Neutrophil (primary cell): ENCODE data around the gene KRTAP5-7.

ENCODE experiments used
- H3K27ac ChIP-seq: fragments of 200-600 bp; sonication (generic); 2 replicates; pipeline ENCODE4 v1.5.1; 2016; ENCODE audit warnings: mild to moderate bottlenecking, moderate library complexity
- H3K27me3 ChIP-seq: fragments of 200-600 bp; sonication (generic); 2 replicates; pipeline ENCODE4 v1.6.0; 2016; ENCODE audit warnings: mild to moderate bottlenecking
- H3K36me3 ChIP-seq: fragments of 200-600 bp; sonication (generic); 2 replicates; pipeline ENCODE4 v1.5.1; 2017
- H3K4me1 ChIP-seq, 2 experiments: fragments of 200-600 bp in 1 of 2; sonication (generic) in 1 of 2; 1 replicate in 1 of 2; 2 replicates in 1 of 2; pipeline versions ENCODE4 v1.5.1 to v1.6.1; 2013 to 2016; ENCODE audit warnings: low read depth in 1 of 2, low read length in 1 of 2, mild to moderate bottlenecking in 1 of 2, moderate library complexity in 1 of 2; ENCODE audit not compliant: control insufficient read depth in 1 of 2, insufficient read depth in 1 of 2
- H3K4me3 ChIP-seq, 2 experiments: fragments of 200-600 bp in 1 of 2; sonication (generic) in 1 of 2; 1 replicate in 1 of 2; 2 replicates in 1 of 2; pipeline ENCODE4 v1.5.1; 2013 to 2016; ENCODE audit warnings: low read depth in 1 of 2, low read length in 1 of 2, mild to moderate bottlenecking in 1 of 2, moderate library complexity in 1 of 2
- H3K9me3 ChIP-seq: fragments of 200-600 bp; sonication (generic); 2 replicates; pipeline ENCODE4 v1.5.1; 2016
- TF ChIP-seq, protein P1 (sequence below): fragments of 200-600 bp; sonication (generic); IDR thresholded peaks from 2 replicates; pipeline ENCODE4 v1.5.1; 2016; ENCODE audit warnings: antibody characterized with exemption

KRTAP5-7 gene

GRCh38 chr11:71498091-71498490, 29.0 kb upstream of the KRTAP5-7 start:
- H3K4me1 ChIP-seq: no peaks in the 10 kb centered on the region
- TF ChIP-seq, protein P1, sequence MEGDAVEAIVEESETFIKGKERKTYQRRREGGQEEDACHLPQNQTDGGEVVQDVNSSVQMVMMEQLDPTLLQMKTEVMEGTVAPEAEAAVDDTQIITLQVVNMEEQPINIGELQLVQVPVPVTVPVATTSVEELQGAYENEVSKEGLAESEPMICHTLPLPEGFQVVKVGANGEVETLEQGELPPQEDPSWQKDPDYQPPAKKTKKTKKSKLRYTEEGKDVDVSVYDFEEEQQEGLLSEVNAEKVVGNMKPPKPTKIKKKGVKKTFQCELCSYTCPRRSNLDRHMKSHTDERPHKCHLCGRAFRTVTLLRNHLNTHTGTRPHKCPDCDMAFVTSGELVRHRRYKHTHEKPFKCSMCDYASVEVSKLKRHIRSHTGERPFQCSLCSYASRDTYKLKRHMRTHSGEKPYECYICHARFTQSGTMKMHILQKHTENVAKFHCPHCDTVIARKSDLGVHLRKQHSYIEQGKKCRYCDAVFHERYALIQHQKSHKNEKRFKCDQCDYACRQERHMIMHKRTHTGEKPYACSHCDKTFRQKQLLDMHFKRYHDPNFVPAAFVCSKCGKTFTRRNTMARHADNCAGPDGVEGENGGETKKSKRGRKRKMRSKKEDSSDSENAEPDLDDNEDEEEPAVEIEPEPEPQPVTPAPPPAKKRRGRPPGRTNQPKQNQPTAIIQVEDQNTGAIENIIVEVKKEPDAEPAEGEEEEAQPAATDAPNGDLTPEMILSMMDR: no peak
- no peaks in the 10 kb centered on the region for H3K27me3 ChIP-seq
- no peaks in the 10 kb centered on the region for H3K9me3 ChIP-seq
- peaks cover 100% of the 10 kb centered on the region for H3K36me3 ChIP-seq
- no peak overlapping the region for H3K4me3 ChIP-seq
- H3K27ac ChIP-seq: no peak overlapping the region

GRCh38 chr11:71499125-71499524, 27.9 kb upstream of the KRTAP5-7 start:
- peaks cover 100% of the 10 kb centered on the region for H3K36me3 ChIP-seq
- TF ChIP-seq, protein P1: no peak

GRCh38 chr11:71499546-71499945, 27.5 kb upstream of the KRTAP5-7 start:
- TF ChIP-seq, protein P1: no peak
- Histone ChIP-seq H3K4me1 (no peaks in the 10 kb centered on the region), H3K4me3 (no peak overlapping the region), H3K9me3 (no peaks in the 10 kb centered on the region), H3K36me3 (peaks cover 100% of the 10 kb centered on the region), H3K27me3 (no peaks in the 10 kb centered on the region), H3K27ac (no peak overlapping the region)

More at GRCh38 chr11:71499125-71499524, 27.9 kb upstream of the KRTAP5-7 start:
- Histone ChIP-seq H3K9me3 (no peaks in the 10 kb centered on the region), H3K27ac (no peak overlapping the region), H3K4me3 (no peak overlapping the region), H3K27me3 (no peaks in the 10 kb centered on the region), H3K4me1 (no peaks in the 10 kb centered on the region)

DNA sequence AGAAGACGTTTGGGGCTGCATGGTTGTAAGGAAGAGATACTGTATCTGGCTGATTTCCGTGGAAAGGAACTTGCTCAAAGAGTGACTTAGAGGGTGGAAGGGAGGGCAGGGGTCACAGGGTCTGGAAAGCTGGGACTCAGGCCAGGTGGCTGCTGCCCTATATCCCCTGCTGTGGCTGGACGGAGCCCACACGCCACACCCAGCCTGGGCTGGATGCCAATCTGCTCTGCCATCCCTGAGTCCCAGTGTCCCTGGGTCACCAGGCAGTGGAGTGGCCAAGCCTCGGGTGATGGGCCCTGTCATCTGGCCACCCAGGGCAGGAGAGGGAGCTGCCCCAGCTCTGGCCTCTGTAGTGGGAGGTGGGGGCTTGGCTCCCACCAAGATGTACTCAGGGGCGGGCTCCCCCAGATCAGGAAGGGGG, 26.5 kb upstream of the KRTAP5-7 start:
- TF ChIP-seq, protein P1: no peak
- Histone ChIP-seq H3K4me1 (no peaks in the 10 kb centered on the region), H3K4me3 (no peak overlapping the region), H3K27me3 (no peaks in the 10 kb centered on the region), H3K9me3 (no peaks in the 10 kb centered on the region), H3K36me3 (peaks cover 100% of the 10 kb centered on the region), H3K27ac (no peak overlapping the region)

DNA sequence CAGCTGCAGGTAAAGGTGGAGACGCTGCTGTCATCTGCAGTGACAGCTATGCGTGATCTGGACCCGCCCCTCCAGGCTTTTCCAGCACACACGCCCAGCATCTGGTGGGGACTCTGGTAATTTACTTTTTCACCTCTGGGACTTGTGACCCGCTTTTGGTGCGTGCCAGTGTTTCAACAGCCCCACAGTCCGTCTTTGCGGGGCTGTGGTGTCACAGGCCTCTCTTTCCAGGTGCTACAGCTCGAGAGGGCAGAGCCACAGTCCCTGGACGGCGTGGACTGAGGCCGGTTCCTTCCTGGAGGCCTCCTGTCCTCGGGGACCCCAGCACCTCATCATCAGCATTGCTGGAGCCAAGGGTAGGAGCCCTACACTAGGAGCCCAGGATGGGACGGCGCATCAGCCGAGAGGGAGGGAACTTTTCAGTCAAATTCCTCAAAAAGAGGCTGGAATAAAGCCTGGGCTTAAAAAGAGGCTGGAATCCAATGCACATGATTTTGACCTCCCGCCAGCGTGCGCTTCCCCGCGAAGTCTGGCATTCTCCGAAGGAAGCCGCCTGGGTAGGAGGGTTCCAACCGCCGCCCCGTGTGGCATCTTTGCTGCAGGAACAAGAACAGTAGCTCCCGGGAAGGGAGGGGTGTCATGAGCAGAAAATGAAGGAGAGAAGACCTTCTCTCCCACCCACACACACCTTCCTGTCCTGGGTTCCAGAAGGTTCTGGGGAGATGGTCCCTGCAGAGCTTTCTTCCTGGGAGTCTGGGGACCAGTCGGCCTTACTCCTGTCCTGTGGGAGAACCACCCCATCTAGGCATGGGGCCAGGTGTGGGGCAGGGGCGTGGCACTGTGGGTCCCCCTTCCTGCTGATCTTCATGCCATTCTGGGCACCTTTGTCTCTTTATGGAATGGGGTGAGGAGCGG, 25.7 kb upstream of the KRTAP5-7 start:
- H3K27ac ChIP-seq: no peak overlapping the region
- H3K36me3 ChIP-seq: peaks cover 100% of the 10 kb centered on the region
- H3K27me3 ChIP-seq: no peaks in the 10 kb centered on the region
- TF ChIP-seq, protein P1: no peak
- no peak overlapping the region for H3K4me3 ChIP-seq
- H3K4me1 ChIP-seq: no peaks in the 10 kb centered on the region
- H3K9me3 ChIP-seq: no peaks in the 10 kb centered on the region
